T1000 (cell line): ENCODE measurements around the gene MAPK12.
A peak's percentile ranks its signal among the peaks of the same experiment; 100 is the strongest.

ENCODE experiments used
- DNase-seq: peaks from one replicate; lab custom pipeline; 2025; ENCODE audit warnings: mixed read lengths; lab: John Stamatoyannopoulos, UW

Gene MAPK12

GRCh38 chr22:50268655-50269113, 7.2 kb upstream of the MAPK12 start:
- DNase-seq, result no peak

DNA sequence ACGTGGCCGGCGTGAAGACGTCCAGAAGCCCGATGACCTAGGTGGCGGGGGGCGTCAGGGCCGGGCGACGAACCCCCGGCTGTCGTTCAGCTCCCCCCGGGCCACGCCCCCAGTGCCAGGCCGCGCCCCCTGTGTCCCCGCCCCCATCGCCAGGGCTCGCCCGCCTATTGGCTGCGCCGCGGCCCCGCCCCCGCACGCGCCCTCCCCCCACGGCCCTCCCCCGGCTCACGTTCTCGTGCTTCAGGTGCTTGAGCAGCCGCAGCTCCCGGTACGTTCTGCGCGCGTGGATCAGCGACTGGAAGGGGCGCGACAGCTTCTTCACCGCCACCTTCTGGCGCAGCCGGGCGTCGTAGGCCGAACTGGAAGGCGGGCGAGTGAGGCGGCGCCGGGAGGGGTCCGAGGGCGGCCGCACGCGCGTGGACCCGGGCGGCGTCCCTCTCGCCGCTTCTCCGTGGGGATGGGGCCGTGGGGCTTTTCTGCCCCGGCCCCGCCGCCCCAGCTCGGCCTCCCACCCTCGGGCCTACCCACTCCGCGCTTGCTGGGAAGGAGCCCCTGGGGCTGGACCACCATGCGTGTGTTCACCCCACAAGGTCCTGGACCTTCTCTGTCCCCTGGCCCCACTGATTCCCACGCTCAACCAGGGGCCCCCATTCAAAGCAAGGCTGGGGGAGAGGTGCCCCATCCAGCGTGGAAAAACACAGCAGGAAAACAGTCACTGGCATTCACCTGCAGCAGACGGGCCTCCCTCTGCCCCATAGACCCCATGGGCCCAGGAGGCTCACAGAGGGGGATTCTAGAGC, 6.3 kb upstream of the MAPK12 start:
- peak; percentile 34 for DNase-seq

- DNase-seq, result no peak
These were observed 5.5 kb upstream of the MAPK12 start for GRCh38 chr22:50266994-50267393.

DNA sequence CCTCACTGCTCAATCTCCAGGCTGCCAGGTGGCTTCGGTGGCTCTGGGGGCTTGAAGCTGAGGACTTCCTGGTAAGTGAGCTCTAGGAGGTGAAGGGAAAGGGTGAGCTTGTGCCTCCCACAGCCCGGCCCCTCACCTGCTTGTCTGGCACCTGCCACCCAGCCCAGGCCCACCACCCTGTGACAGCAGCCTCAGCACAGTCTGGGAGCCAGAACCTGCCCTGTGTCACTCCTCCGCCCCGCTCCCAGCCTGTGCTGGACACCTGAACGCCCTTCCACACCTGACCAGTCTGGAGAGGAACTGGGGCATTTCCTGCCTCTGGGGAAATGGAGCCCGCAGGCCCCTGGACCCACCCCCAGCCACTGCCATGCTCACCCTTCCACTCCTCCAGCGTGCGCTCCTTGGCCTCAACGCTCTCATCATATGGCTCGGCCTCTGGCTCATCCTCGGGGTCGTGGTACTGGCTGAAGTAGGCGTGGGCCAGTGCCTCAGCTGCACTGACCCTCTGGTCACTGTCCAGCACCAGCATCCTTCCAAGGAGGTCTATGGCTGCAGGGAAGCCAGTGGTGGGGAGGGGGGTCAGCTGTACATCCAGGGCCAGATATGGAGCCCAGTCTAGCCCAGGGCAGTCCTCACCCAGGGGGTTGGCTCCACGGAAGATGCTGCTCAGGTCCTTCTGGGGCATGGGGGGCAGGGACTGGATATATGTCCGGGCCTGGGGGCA, 3.6 kb upstream of the MAPK12 start:
- no peak for DNase-seq

GRCh38 chr22:50264104-50264745, 2.7 kb upstream of the MAPK12 start:
- DNase-seq, result no peak

DNA sequence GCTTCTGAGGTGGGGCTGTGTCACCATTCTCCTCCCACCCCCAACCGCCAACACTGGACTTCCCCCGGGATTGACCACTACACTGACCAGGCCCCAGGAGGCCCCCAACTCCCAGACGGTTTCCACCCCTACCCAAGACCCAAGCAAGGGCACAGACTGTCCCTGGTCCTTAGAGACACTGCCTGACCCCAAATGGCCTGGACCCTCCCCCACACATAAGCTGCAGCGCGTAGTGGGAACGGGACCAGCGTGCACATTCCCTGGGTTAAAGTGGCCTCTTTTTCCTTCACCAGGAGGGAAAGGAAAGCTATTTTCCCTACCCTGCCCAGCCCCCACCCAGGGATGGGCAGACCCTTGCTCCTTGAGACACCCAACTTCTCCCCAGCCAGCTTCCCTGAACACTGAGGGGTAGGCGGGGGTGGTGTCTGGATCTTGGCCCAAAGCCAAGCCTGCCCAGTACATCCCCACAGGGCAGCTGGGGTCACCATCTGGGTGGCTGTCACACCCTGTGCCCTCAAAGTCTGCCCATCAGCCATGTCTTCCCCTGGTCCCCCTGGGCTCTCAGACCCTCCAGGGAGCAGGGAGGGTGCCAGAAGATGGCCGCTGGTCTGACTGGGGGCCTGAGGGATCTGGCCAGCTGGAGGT, 1.6 kb upstream of the MAPK12 start:
- DNase-seq, result no peak

DNA sequence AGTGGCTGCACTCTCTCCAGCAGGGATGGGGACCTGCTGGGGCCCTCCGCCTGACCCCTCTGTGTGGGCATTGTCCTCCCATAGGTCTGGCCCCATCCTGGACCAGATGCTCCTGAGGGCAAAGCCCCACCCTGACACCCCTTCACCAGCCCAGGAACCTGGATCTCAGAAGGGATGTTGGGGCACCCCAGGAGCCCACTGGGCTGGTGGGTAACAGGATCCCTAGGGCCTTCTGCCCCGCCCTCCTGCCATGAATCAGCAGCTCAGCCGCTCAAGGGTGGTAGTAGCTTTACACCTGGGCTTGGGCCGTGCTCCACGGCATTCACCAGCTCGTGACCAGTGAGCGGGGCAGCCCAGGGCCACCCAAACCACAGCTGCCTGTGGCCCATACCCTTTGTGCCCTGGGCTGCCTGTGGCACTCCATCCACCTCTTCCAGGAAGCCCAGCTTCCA, 1.0 kb upstream of the MAPK12 start:
- no peak for DNase-seq

- no peak for DNase-seq
These were observed 475 bp downstream of the MAPK12 start for GRCh38 chr22:50260801-50261614.

GRCh38 chr22:50260434-50260800, 1.1 kb downstream of the MAPK12 start:
- no peak for DNase-seq

GRCh38 chr22:50259302-50259701, 2.2 kb downstream of the MAPK12 start:
- DNase-seq, result no peak

GRCh38 chr22:50258361-50259292, 2.9 kb downstream of the MAPK12 start:
- DNase-seq, result no peak

DNA sequence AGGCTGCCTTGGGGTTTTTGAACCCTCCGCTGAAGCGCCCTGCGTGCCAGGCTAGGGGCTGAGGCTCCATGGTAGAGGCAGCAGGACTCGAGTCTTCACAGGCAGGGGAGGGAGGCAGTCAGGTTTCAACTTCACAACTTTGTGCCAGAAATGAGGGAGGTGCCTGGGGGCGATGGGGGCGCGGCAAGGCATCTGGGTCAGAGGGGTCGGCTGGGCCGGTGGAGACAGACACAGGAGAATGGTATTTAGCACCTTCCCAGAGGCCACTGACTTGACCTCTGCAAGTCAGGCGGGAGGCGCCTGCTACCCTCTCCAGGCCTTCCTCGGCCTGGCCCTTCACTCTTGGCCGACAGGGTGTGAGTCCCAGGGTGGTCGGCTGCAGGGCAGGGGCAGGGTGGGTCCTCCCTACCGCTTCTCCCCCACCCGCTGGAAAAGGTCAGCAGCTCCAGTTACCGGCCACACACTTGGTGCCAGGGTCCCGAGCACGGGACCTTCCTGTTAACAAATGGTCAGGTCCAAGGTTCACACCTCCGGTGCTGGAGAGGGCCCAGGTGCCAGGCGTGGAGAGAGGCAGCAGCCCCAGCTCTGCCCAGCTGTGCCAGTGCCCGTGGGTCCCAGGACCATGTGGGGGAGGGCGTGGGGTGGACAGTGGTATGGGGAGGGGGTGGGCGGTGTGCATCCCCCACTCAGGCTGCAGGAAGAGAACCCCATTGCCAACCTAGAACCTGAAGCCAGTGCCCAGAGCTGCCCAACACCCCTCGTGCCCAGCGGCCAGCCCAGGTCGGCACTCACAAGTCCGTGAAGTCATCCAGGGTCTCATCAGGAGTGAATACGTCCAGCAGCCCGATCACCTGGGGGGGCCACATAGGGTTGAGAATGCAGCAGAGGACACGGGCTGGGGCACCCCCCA, 3.8 kb downstream of the MAPK12 start:
- DNase-seq, result no peak

DNA sequence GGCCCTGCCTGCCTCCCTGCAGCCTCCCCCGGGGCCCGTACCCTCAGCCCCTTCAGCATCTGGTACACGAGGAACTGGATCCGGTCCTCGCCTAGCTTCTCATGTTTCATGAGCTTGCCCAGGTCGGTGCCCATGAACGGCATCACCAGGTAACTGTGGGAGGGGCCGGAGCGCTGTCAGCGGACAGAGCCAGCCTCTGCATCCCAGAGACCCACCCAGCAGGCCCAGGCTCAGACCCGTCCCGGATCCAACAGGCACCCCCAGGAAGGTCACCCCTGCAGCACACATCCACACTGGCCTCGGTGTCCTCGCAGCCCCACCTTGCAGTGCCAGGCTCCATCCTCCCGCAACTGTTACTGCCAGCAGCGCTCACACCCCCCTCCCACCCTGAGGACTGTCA, 4.4 kb downstream of the MAPK12 start:
- DNase-seq, result no peak

DNA sequence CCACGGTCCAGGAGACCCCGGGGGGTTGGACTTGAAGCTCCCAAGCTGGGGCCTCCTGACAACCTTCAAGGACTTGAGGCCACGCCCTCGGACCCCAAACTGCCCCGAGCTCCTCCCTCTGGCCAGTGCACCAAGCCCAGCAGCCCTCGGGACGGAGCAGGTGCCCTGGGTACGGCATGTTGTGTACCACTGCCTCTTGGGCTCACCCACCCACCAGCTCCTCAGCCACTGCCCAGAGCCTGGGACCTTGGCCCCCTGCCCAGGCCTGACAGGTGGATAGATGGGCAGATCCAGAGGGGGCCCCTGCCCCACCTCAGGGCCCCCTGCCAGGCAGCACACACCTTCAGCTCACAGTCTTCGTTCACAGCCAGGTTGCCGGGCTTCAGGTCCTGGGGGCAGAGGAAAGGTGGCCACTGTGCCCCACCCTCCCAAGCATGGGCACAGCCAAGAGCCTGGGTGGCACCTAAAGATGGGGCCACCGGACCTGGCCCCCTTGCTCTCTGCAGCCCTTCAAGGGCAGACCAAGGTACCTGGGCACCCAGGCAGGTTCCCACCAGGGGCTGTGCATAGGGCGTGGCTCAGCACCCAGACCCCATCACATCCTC, 5.1 kb downstream of the MAPK12 start:
- DNase-seq, result no peak

GRCh38 chr22:50255607-50256006, 5.9 kb downstream of the MAPK12 start:
- no peak for DNase-seq

DNA sequence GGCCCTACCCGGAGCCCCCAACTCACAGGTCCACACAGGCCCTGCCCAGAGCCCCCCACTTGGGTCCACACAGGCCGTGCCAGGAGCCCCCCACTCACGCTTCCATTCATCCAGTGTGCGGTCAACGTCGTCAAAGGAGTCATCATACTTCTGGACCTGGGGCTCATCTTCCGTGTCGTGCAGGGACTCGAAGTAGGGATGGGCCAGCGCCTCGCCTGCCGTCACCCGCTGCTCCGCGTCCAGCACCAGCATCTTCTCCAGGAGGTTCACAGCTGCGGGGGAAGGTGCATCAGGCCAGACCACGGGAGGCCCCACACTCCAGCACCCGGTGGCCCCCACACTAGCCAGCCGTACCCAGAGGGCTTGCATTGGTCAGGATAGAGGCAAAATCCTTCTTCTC, 6.4 kb downstream of the MAPK12 start:
- no peak for DNase-seq

DNA sequence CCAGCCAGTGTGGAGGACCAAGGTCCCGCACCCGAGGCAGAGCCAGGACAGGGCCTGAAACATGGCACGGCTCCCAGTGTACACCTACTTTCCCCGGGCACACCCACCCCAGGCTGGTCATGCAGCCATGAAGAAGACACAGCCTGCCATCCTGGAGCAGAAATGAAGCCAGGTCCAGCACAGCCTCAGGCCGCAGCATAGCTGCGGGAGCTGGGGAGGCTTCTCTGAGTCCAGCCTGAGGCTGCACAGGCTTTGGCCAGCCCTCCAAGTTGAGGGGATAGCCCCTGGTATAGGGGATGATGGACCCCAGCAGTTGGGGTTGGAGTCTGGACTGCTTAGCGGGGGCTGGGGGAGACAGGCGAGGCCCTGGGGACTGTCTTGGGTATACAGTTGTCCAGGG, 7.5 kb downstream of the MAPK12 start:
- DNase-seq, result no peak

DNA sequence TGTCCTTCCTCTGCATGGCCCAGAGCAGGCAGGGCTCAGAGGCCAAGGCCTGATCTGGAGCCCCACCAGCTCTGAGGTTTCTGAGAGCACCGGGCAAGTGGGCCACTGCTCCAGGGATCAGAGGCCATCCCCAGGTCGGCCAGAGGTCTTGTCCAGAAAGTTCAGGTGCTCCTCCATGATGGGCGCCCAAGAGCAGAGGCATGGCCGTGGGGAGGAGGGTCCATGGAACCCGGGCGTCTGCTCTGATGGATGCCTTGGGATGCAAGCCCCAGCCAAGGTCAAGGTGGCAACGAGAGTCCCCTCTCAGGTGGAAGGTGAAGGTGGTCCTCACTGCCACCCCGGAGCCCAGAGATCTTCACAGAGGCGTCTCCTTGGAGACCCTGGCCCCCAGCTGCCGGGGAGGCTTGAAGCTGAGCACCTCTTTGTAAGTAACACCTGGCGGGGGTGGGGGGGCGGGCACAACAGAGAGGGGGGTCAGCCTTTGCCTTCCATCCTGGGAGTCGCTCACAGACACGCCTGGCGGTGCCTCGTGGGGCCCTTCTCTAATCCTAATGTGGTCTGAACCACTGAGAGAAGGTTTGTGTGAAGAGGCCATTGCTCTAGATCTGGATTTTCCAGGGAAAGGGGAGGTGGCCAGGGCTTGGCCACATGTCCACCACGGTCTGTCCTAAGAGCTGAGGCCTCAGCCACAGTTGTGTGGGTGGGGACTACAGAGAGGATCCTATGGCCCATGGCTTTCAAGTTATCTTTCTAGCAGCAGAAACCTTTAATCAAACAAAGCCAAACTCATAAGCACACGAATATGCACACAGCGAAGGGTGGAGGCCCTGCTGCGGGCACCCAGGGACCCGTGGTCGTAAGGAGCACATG, 8.2 kb downstream of the MAPK12 start:
- DNase-seq, result no peak
